HL-60 (cell line): ENCODE data around the gene ASF1B.

Source experiments
- DNase-seq, 2 experiments: peaks; one replicate each; pipeline ENCODE4 v3.0.0-alpha.2; 2010 to 2020; ENCODE audit warnings: low read depth in 1 of 2, low spot score in 1 of 2
- H3K27ac ChIP-seq: fragments of 250-450 bp; sonication (Bioruptor Pico); replicated peaks from 2 replicates; pipeline ENCODE4 v1.5.1; 2020; ENCODE audit warnings: mild to moderate bottlenecking, moderate library complexity
- H3K27me3 ChIP-seq: fragments of 250-450 bp; sonication (Bioruptor Pico); 2 replicates; pipeline ENCODE4 v1.5.1; 2021; ENCODE audit warnings: mild to moderate bottlenecking, moderate library complexity; ENCODE audit not compliant: insufficient read depth, poor library complexity, severe bottlenecking
- H3K4me3 ChIP-seq: replicated peaks from 2 replicates; pipeline ENCODE4 v1.5.1; 2011; ENCODE audit warnings: mild to moderate bottlenecking, control low read depth, low read length; ENCODE audit not compliant: insufficient read depth
- CTCF ChIP-seq: IDR thresholded peaks from one replicate; pipeline ENCODE4 v1.5.1; 2011; ENCODE audit warnings: low read length, control low read depth, inconsistent platforms; ENCODE audit not compliant: insufficient read depth
- GABPA ChIP-seq: IDR thresholded peaks from 2 replicates; pipeline ENCODE4 v1.6.1; 2012; ENCODE audit warnings: low read depth
- POLR2AphosphoS5 ChIP-seq: IDR thresholded peaks from 2 replicates; pipeline ENCODE4 v1.6.1; 2012; ENCODE audit warnings: low read depth
- REST ChIP-seq: IDR thresholded peaks from 2 replicates; pipeline ENCODE4 v1.6.1; 2012; ENCODE audit warnings: low read depth; ENCODE audit not compliant: insufficient replicate concordance
- SPI1 ChIP-seq: IDR thresholded peaks from 2 replicates; pipeline ENCODE4 v1.6.1; 2012; ENCODE audit warnings: low read depth, mild to moderate bottlenecking, borderline replicate concordance

The ASF1B gene

GRCh38 chr19:14118165-14119051, 18.0 kb downstream of the ASF1B start:
- Histone ChIP-seq H3K4me3 (peak overlapping the region; percentile 51), H3K27me3 (no peaks in the 10 kb centered on the region), H3K27ac (peak overlapping the region; percentile 79)
- TF ChIP-seq GABPA (no peak), REST (peak; percentile 22), POLR2AphosphoS5 (peak; percentile 68)
- peak; percentile 92 to 96 for DNase-seq

GRCh38 chr19:14117668-14118164, 18.7 kb downstream of the ASF1B start, which contains the start of gene PRKACA:
TSS of gene PRKACA (minus strand) at chr19:14117762. CDS start at chr19:14117547, 215 bp downstream.
- H3K4me3 ChIP-seq, result peak within 1 kb of the TSS; percentile 83
- TF ChIP-seq POLR2AphosphoS5 (no peak), SPI1 (no peak), GABPA (no peak), CTCF (no peak), REST (no peak)
- peak; percentile 97 to 98 for DNase-seq
- H3K27ac ChIP-seq, result peak within 1 kb of the TSS; percentile 79
- H3K27me3 ChIP-seq, result no peaks in the 10 kb centered on the region

- Histone ChIP-seq H3K27me3 (no peaks in the 10 kb centered on the region), H3K4me3 (peak overlapping the region; percentile 83), H3K27ac (no peak overlapping the region)
- TF ChIP-seq SPI1 (no peak), POLR2AphosphoS5 (no peak), CTCF (no peak), GABPA (no peak), REST (no peak)
- DNase-seq, result no peak
These were observed 19.3 kb downstream of the ASF1B start for GRCh38 chr19:14116918-14117578.
